ENCODE results near the gene ZBTB18.

DNA sequence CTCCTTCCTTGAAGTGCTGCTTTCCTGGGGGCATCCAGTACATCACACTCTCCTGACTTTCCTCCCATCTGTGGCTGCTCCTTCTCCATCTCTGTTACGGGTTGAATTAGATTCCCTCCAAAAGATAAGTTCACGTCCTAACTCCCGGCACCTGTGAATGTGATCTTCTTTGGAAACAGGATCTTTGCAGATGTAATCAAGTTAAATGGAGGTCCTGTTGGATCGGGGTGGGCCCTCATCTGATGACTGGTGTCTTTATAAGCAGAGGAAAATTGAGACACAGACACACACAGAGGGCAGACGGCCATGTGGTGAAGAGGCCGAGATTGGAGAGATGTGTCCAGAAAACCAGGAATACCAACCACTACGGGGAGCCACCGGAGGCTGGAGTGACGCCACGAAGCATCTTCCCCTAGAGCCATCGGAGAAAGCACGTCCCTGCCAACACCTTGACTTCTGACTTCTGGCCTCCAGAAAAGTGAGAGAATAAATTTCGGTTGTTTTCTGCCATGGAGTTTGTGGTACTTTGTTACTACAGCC is 36.0 kb downstream of the ZBTB18 start:
- no peak for TF ChIP-seq FOXA1 (IDR thresholded peaks at IDR 0.05)
- TF ChIP-seq FOXK2 (IDR thresholded peaks at IDR 0.05) = no peak
- TF ChIP-seq FOXM1 (IDR thresholded peaks at IDR 0.05; ENCODE audit: borderline replicate concordance) = no peak
